Measurements from ENCODE around the gene ACOT2.

Gene ACOT2

DNA sequence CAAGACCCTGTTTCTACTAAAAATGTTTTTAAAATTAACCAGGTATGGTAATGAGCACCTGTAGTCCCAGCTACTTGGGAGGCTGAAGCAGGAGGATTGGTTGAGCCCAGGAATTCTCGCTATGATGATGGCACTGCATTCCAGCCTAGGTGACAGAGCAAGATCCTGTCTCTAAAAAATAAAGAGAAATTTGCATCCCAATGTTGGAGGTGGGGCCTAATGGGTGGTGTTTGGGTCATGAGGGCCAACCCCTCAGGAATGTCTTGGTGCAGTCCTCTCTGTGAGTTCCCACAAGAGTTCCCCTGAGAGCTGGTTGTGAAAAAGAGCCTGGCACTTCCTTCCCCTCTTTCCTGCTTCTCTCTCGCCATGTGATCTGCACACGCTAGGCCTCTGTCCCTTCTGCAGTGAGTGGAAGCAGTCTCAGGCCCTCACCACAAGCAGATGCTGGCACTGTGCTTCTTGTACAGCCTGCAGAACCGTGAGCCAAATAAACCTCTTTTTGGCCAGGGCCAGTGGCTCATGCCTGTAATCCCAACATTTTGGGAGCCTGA lies 54.6 kb downstream of the ACOT2 start:
- no peak for TF ChIP-seq TEAD4 (IDR thresholded peaks at IDR 0.05)
- TF ChIP-seq TCF12 (IDR thresholded peaks at IDR 0.05; ENCODE audit: low read depth) = no peak
- TF ChIP-seq, protein P1, sequence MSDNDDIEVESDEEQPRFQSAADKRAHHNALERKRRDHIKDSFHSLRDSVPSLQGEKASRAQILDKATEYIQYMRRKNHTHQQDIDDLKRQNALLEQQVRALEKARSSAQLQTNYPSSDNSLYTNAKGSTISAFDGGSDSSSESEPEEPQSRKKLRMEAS (IDR thresholded peaks at IDR 0.05) = no peak
- TF ChIP-seq CREB1 (IDR thresholded peaks at IDR 0.05; ENCODE audit: low read depth) = no peak
- no peak for TF ChIP-seq CEBPB (IDR thresholded peaks at IDR 0.05)
- TF ChIP-seq YY1 (IDR thresholded peaks at IDR 0.05; ENCODE audit: low read depth) = no peak
- no peak for TF ChIP-seq TAF1 (IDR thresholded peaks at IDR 0.05; ENCODE audit: low read depth)
- TF ChIP-seq, protein P2, sequence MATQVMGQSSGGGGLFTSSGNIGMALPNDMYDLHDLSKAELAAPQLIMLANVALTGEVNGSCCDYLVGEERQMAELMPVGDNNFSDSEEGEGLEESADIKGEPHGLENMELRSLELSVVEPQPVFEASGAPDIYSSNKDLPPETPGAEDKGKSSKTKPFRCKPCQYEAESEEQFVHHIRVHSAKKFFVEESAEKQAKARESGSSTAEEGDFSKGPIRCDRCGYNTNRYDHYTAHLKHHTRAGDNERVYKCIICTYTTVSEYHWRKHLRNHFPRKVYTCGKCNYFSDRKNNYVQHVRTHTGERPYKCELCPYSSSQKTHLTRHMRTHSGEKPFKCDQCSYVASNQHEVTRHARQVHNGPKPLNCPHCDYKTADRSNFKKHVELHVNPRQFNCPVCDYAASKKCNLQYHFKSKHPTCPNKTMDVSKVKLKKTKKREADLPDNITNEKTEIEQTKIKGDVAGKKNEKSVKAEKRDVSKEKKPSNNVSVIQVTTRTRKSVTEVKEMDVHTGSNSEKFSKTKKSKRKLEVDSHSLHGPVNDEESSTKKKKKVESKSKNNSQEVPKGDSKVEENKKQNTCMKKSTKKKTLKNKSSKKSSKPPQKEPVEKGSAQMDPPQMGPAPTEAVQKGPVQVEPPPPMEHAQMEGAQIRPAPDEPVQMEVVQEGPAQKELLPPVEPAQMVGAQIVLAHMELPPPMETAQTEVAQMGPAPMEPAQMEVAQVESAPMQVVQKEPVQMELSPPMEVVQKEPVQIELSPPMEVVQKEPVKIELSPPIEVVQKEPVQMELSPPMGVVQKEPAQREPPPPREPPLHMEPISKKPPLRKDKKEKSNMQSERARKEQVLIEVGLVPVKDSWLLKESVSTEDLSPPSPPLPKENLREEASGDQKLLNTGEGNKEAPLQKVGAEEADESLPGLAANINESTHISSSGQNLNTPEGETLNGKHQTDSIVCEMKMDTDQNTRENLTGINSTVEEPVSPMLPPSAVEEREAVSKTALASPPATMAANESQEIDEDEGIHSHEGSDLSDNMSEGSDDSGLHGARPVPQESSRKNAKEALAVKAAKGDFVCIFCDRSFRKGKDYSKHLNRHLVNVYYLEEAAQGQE (IDR thresholded peaks at IDR 0.05; ENCODE audit: low read depth) = no peak
- no peak for TF ChIP-seq EP300 (IDR thresholded peaks at IDR 0.05; ENCODE audit: borderline replicate concordance)
- TF ChIP-seq, protein P3, sequence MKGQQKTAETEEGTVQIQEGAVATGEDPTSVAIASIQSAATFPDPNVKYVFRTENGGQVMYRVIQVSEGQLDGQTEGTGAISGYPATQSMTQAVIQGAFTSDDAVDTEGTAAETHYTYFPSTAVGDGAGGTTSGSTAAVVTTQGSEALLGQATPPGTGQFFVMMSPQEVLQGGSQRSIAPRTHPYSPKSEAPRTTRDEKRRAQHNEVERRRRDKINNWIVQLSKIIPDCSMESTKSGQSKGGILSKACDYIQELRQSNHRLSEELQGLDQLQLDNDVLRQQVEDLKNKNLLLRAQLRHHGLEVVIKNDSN (IDR thresholded peaks at IDR 0.05) = no peak
- no peak for TF ChIP-seq ZBTB7A (IDR thresholded peaks at IDR 0.05; ENCODE audit: low read depth)
- no peak for TF ChIP-seq EGR1 (IDR thresholded peaks at IDR 0.05)
- no peak for TF ChIP-seq RAD21 (IDR thresholded peaks at IDR 0.05; ENCODE audit: low read depth)
- TF ChIP-seq NFIC (IDR thresholded peaks at IDR 0.05) = no peak
- TF ChIP-seq FOXM1 (IDR thresholded peaks at IDR 0.05; ENCODE audit: borderline replicate concordance, low read depth) = no peak
